H9 (cell line): ENCODE measurements around the gene FGF22. TPM values are rescaled to one million over a fixed set of nuclear protein-coding genes. Genes with fewer than 3 reads are reported as not detected.
A peak's percentile ranks its signal among the peaks of the same experiment; 100 is the strongest.

Source experiments
- DNase-seq: peaks from one replicate; pipeline ENCODE4 v3.0.0-alpha.2; 2017
- H2AFZ ChIP-seq: one replicate; pipeline ENCODE4 v1.6.1; 2013; ENCODE audit warnings: mild to moderate bottlenecking, low read length, control low read depth, moderate library complexity
- H2AK5ac ChIP-seq: 2 replicates; pipeline ENCODE4 v1.6.1; 2013; ENCODE audit warnings: low read length, control low read depth, mixed read lengths; ENCODE audit not compliant: insufficient read length
- H2BK120ac ChIP-seq: one replicate; pipeline ENCODE4 v1.6.1; 2013; ENCODE audit warnings: low read depth, mild to moderate bottlenecking, low read length, control low read depth, inconsistent platforms; ENCODE audit not compliant: poor library complexity, severe bottlenecking
- H2BK12ac ChIP-seq: 2 replicates; pipeline ENCODE4 v1.6.1; 2013; ENCODE audit warnings: low read length, control low read depth, mixed read lengths, low read depth; ENCODE audit not compliant: insufficient read length
- H2BK15ac ChIP-seq: 2 replicates; pipeline ENCODE4 v1.6.1; 2013; ENCODE audit warnings: low read depth, low read length, control low read depth
- H2BK20ac ChIP-seq: one replicate; pipeline ENCODE4 v1.6.1; 2013; ENCODE audit warnings: low read depth, mild to moderate bottlenecking, low read length, control low read depth, inconsistent platforms; ENCODE audit not compliant: poor library complexity, severe bottlenecking
- H2BK5ac ChIP-seq: 2 replicates; pipeline ENCODE4 v1.6.1; 2013; ENCODE audit warnings: low read length, control low read depth, mixed read lengths; ENCODE audit not compliant: insufficient read length
- H3K14ac ChIP-seq: 2 replicates; pipeline ENCODE4 v1.6.1; 2013; ENCODE audit warnings: low read length, control low read depth; ENCODE audit not compliant: insufficient read depth
- H3K18ac ChIP-seq: 2 replicates; pipeline ENCODE4 v1.6.1; 2013; ENCODE audit warnings: low read depth, mild to moderate bottlenecking, mixed read lengths, low read length, control low read depth; ENCODE audit not compliant: insufficient read length
- H3K23ac ChIP-seq: 2 replicates; pipeline ENCODE4 v1.6.1; 2013; ENCODE audit warnings: low read length, control low read depth, mixed read lengths, low read depth; ENCODE audit not compliant: insufficient read length
- H3K23me2 ChIP-seq: 2 replicates; pipeline ENCODE4 v1.6.1; 2013; ENCODE audit warnings: low read depth, mild to moderate bottlenecking, mixed read lengths, low read length, control low read depth; ENCODE audit not compliant: insufficient read length, poor library complexity, severe bottlenecking
- H3K27ac ChIP-seq: 2 replicates; pipeline ENCODE4 v1.5.1; 2013; ENCODE audit warnings: low read length, control low read depth, mixed read lengths, low read depth; ENCODE audit not compliant: insufficient read length
- H3K27me3 ChIP-seq: 2 replicates; pipeline ENCODE4 v1.6.1; 2013; ENCODE audit warnings: low read length, control low read depth, inconsistent platforms; ENCODE audit not compliant: insufficient read depth
- H3K4ac ChIP-seq: 2 replicates; pipeline ENCODE4 v1.6.1; 2013; ENCODE audit warnings: low read depth, mild to moderate bottlenecking, control low read depth, inconsistent platforms, low read length, moderate library complexity
- H3K4me1 ChIP-seq: 2 replicates; pipeline ENCODE4 v1.6.1; 2013; ENCODE audit warnings: low read length, control low read depth, inconsistent platforms; ENCODE audit not compliant: insufficient read depth
- H3K4me2 ChIP-seq: 2 replicates; pipeline ENCODE4 v1.6.1; 2013; ENCODE audit warnings: low read length, control low read depth, mixed read lengths; ENCODE audit not compliant: insufficient read length, insufficient read depth
- H3K56ac ChIP-seq: 2 replicates; pipeline ENCODE4 v1.6.1; 2013; ENCODE audit warnings: low read depth, mild to moderate bottlenecking, mixed read lengths, low read length, control low read depth; ENCODE audit not compliant: insufficient read length
- H3K79me1 ChIP-seq: 2 replicates; pipeline ENCODE4 v1.6.1; 2013; ENCODE audit warnings: low read depth, mild to moderate bottlenecking, moderate library complexity, low read length, control low read depth, inconsistent platforms; ENCODE audit not compliant: insufficient read depth, poor library complexity, severe bottlenecking
- H3K79me2 ChIP-seq: 2 replicates; pipeline ENCODE4 v1.6.1; 2013; ENCODE audit warnings: low read length, control low read depth, inconsistent platforms; ENCODE audit not compliant: insufficient read depth
- H3K9ac ChIP-seq: 2 replicates; pipeline ENCODE4 v1.6.1; 2013; ENCODE audit warnings: low read length, control low read depth, mixed read lengths; ENCODE audit not compliant: insufficient read length; ENCODE audit errors: extremely low read depth
- H3K9me3 ChIP-seq: one replicate; pipeline ENCODE4 v1.6.1; 2013; ENCODE audit warnings: low read depth, low read length, inconsistent platforms; ENCODE audit not compliant: control insufficient read depth
- H3T11ph ChIP-seq: one replicate; pipeline ENCODE4 v1.6.1; 2013; ENCODE audit warnings: mild to moderate bottlenecking, low read length, control low read depth, inconsistent platforms
- H4K20me1 ChIP-seq: one replicate; pipeline ENCODE4 v1.6.1; 2013; ENCODE audit not compliant: control insufficient read depth, insufficient read length, insufficient read depth
- H4K5ac ChIP-seq: 2 replicates; pipeline ENCODE4 v1.6.1; 2013; ENCODE audit warnings: low read depth, mild to moderate bottlenecking, mixed read lengths, low read length, control low read depth; ENCODE audit not compliant: insufficient read length
- H4K8ac ChIP-seq: replicated peaks from 2 replicates; pipeline ENCODE4 v1.6.1; 2013; ENCODE audit warnings: low read length, control low read depth, mixed read lengths, low read depth; ENCODE audit not compliant: insufficient read length
- H4K91ac ChIP-seq: 2 replicates; pipeline ENCODE4 v1.6.1; 2013; ENCODE audit warnings: low read depth, mild to moderate bottlenecking, moderate library complexity, mixed read lengths, low read length, control low read depth; ENCODE audit not compliant: insufficient read length
- H3K27ac Mint-ChIP-seq, 3 experiments: 2 replicates in 2 of 3; 3 replicates in 1 of 3; pipeline ENCODE4 v1.8.0; 2020 to 2021; ENCODE audit warnings: mixed read lengths in 3 of 3, mild to moderate bottlenecking in 1 of 3, moderate library complexity in 1 of 3
- H3K27me3 Mint-ChIP-seq: 2 replicates; pipeline ENCODE4 v1.8.0; 2021; ENCODE audit warnings: low read depth, mild to moderate bottlenecking, moderate library complexity, mixed read lengths
- H3K36me3 Mint-ChIP-seq, 3 experiments: 2 replicates in 2 of 3; 3 replicates in 1 of 3; pipeline ENCODE4 v1.8.0; 2020 to 2021; ENCODE audit warnings: low read depth in 3 of 3, mixed read lengths in 3 of 3; ENCODE audit not compliant: insufficient read depth in 1 of 3
- H3K4me1 Mint-ChIP-seq, 2 experiments: 2 replicates each; pipeline ENCODE4 v1.8.0; 2020; ENCODE audit warnings: mixed read lengths in 2 of 2
- H3K4me3 Mint-ChIP-seq, 2 experiments: 2 replicates in 1 of 2; 3 replicates in 1 of 2; pipeline ENCODE4 v1.8.0; 2020 to 2021; ENCODE audit warnings: mild to moderate bottlenecking in 2 of 2, mixed read lengths in 2 of 2, moderate library complexity in 1 of 2
- H3K9me3 Mint-ChIP-seq, 2 experiments: 2 replicates in 1 of 2; 3 replicates in 1 of 2; pipeline ENCODE4 v1.8.0; 2020; ENCODE audit warnings: mild to moderate bottlenecking in 2 of 2, mixed read lengths in 2 of 2, moderate library complexity in 1 of 2
- WGBS: extraction: QIAGEN DNeasy Blood & Tissue Kit; methylation state at CpG from one replicate; pipeline ENCODE4 v1.1.7; 2013; ENCODE audit warnings: missing lambda C conversion rate, low lambda C conversion rate, mixed read lengths; ENCODE audit not compliant: insufficient read length; ENCODE audit errors: extremely low coverage; 5-methylcytosine and 5-hydroxymethylcytosine counted together
- total RNA-seq: library from RNA; stranded (reverse); gene quantifications from 2 replicates; pipeline ENCODE4 v1.2.1, GENCODE V29; 2021
- TF ChIP-seq, protein P1 (sequence below): fragments of 200-600 bp; sonication (generic); conservative IDR thresholded peaks from 3 replicates; pipeline ENCODE4 v1.8.0; 2021; ENCODE audit warnings: antibody characterized with exemption, mild to moderate bottlenecking

The FGF22 gene
- total RNA-seq, 1 experiment from 2014 or later: 0.72 TPM

DNA sequence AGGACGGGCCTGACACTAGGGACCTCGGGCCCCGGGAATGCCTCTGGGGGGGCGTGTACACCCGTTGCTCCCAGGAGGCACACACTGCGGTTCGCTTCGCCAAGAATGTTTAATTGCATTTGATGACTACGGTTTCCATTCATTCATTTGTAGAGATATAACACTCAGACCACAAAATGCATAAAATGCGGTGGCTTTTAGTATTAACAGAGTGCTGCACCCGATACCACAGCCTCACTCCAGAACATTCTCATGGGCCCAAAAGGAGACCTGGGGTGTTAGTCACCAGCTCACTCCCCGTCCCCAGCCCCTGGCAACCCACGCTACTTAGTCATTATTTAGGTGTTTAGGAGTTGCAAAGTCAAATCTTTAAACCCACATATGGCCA lies 28.2 kb upstream of the FGF22 start:
- Mint-ChIP-seq H3K4me1 (peaks cover 3 to 4% of the 10 kb centered on the region in 2 experiments; a peak in 1 of 4 replicates), H3K27me3 (no peaks in the 10 kb centered on the region), H3K36me3 (peaks cover 18 to 35% (median 28%) of the 10 kb centered on the region in 3 experiments), H3K27ac (peak overlapping the region in 1 of 3 experiments; percentile 63; a peak in 1 of 7 replicates), H3K9me3 (no peaks in the 10 kb centered on the region), H3K4me3 (no peak overlapping the region)
- Histone ChIP-seq H2BK15ac (no peak overlapping the region), H3K56ac (no peak overlapping the region), H3K14ac (no peak overlapping the region; the same call in 1 of the 2 replicates), H3K79me1 (no peaks in the 10 kb centered on the region), H3T11ph (no peak overlapping the region), H3K9ac (no peak overlapping the region), H3K23ac (no peak overlapping the region), H3K18ac (no peak overlapping the region), H3K4me2 (no peak overlapping the region), H3K4me1 (no peaks in the 10 kb centered on the region), H3K27ac (no peak overlapping the region), H3K79me2 (no peaks in the 10 kb centered on the region), H4K8ac (no peak overlapping the region), H3K4ac (no peak overlapping the region), H3K9me3 (no peaks in the 10 kb centered on the region), H3K27me3 (no peaks in the 10 kb centered on the region), H2AK5ac (no peak overlapping the region), H4K5ac (no peak overlapping the region), H2BK20ac (no peak overlapping the region), H2BK12ac (no peak overlapping the region), H3K23me2 (no peaks in the 10 kb centered on the region), H2BK120ac (no peak overlapping the region), H4K91ac (no peak overlapping the region), H4K20me1 (no peaks in the 10 kb centered on the region), H2AFZ (no peak overlapping the region), H2BK5ac (no peak overlapping the region)
- no CpG with 5 or more reads among the region's 13 CpGs for WGBS
- no peak for DNase-seq
- TF ChIP-seq, protein P1, sequence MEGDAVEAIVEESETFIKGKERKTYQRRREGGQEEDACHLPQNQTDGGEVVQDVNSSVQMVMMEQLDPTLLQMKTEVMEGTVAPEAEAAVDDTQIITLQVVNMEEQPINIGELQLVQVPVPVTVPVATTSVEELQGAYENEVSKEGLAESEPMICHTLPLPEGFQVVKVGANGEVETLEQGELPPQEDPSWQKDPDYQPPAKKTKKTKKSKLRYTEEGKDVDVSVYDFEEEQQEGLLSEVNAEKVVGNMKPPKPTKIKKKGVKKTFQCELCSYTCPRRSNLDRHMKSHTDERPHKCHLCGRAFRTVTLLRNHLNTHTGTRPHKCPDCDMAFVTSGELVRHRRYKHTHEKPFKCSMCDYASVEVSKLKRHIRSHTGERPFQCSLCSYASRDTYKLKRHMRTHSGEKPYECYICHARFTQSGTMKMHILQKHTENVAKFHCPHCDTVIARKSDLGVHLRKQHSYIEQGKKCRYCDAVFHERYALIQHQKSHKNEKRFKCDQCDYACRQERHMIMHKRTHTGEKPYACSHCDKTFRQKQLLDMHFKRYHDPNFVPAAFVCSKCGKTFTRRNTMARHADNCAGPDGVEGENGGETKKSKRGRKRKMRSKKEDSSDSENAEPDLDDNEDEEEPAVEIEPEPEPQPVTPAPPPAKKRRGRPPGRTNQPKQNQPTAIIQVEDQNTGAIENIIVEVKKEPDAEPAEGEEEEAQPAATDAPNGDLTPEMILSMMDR: no peak
